CD4-positive, alpha-beta T cell treated with Interleukin-4 for 1 hour (primary cell): ENCODE data around the gene FOS.

Source experiments
- DNase-seq, 2 donors: peaks; one replicate each; pipeline ENCODE4 v3.0.0-alpha.2; 2020 to 2022

The FOS gene

GRCh38 chr14:75322746-75323145, 44.1 kb downstream of the FOS start:
- DNase-seq = no peak

DNA sequence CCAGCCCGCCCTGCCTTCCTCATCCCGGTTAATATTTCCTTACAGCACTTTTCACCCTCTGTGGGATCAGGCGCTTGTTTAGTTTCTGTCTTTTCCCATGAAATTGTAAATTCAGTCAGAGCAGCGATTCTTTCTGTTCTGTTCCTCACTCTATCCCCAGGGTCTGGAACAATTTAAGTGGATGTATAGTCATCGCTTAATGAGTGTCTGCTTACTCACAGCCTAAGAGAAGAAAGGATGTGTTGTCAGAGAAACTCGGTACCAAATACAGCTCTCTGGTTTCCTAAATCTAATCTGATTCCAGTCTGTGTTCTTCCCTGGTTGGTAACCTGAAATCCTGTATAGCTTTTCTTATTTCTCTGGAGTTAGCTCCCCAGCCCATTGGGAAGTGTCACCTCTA, 44.9 kb downstream of the FOS start:
- no peak for DNase-seq

GRCh38 chr14:75328558-75329155, 50.0 kb downstream of the FOS start:
- DNase-seq = no peak

GRCh38 chr14:75329369-75329768, 50.7 kb downstream of the FOS start:
- DNase-seq = no peak

- no peak for DNase-seq
Measured at GRCh38 chr14:75331471-75331870, 52.8 kb downstream of the FOS start.
